Measurements from ENCODE around the gene CERS1.

CERS1 gene

GRCh38 chr19:18839465-18840287 lies 56.3 kb downstream of the CERS1 start:
- in situ Hi-C loops (cut with MboI; ENCODE audit: low sequenced_read_pairs, unreplicated experiment): no loop called here
- DNase-seq (ENCODE audit: low spot score): no peak
- no peak for TF ChIP-seq CTCF (IDR thresholded peaks at IDR 0.05; ENCODE audit: borderline replicate concordance, control extremely low read depth, extremely low read depth, insufficient read depth, missing control alignments)

- no peak for TF ChIP-seq CTCF (IDR thresholded peaks at IDR 0.05; ENCODE audit: borderline replicate concordance, control extremely low read depth, extremely low read depth, insufficient read depth, missing control alignments)
- DNase-seq (ENCODE audit: low spot score): no peak
- in situ Hi-C loops (cut with MboI; ENCODE audit: low sequenced_read_pairs, unreplicated experiment): no loop called here
These were observed 61.3 kb downstream of the CERS1 start for GRCh38 chr19:18834644-18834984.

- TF ChIP-seq CTCF (IDR thresholded peaks at IDR 0.05; ENCODE audit: borderline replicate concordance, control extremely low read depth, extremely low read depth, insufficient read depth, missing control alignments): no peak
- DNase-seq (ENCODE audit: low spot score): peak; percentile 21
- in situ Hi-C loops (cut with MboI; ENCODE audit: low sequenced_read_pairs, unreplicated experiment): no loop called here
These were observed 61.9 kb downstream of the CERS1 start for GRCh38 chr19:18833849-18834643.

- no peak for TF ChIP-seq CTCF (IDR thresholded peaks at IDR 0.05; ENCODE audit: borderline replicate concordance, control extremely low read depth, extremely low read depth, insufficient read depth, missing control alignments)
These were observed 62.8 kb downstream of the CERS1 start for GRCh38 chr19:18833141-18833476.

GRCh38 chr19:18832306-18833140 lies 63.4 kb downstream of the CERS1 start:
- in situ Hi-C loops (cut with MboI; ENCODE audit: low sequenced_read_pairs, unreplicated experiment): no loop called here
- peak; percentile 65 for DNase-seq (ENCODE audit: low spot score)
- TF ChIP-seq CTCF (IDR thresholded peaks at IDR 0.05; ENCODE audit: borderline replicate concordance, control extremely low read depth, extremely low read depth, insufficient read depth, missing control alignments): peak; percentile 15

More at GRCh38 chr19:18833141-18833476, 62.8 kb downstream of the CERS1 start:
- in situ Hi-C loops (cut with MboI; ENCODE audit: low sequenced_read_pairs, unreplicated experiment): no loop called here
- peak; percentile 34 for DNase-seq (ENCODE audit: low spot score)
